HEK293 (cell line): Measurements from ENCODE around the gene KDELR1.
A peak's percentile ranks its signal among the peaks of the same experiment; 100 is the strongest.

ENCODE experiments used
- HIC1 ChIP-seq: fragments of 450-650 bp; formaldehyde crosslinking; IDR thresholded peaks from 2 replicates; pipeline ENCODE4 v1.5.1; 2016; ENCODE audit warnings: missing biosample characterization, missing genetic modification characterization
- SP7 ChIP-seq: fragments of 450-650 bp; formaldehyde crosslinking; IDR thresholded peaks from 2 replicates; pipeline ENCODE4 v1.5.1; 2016; ENCODE audit warnings: missing biosample characterization, missing genetic modification characterization
- TSHZ1 ChIP-seq: fragments of 450-650 bp; formaldehyde crosslinking; IDR thresholded peaks from 2 replicates; pipeline ENCODE4 v1.5.1; 2016; ENCODE audit warnings: missing biosample characterization, missing genetic modification characterization, borderline replicate concordance
- ZBTB8A ChIP-seq: fragments of 450-650 bp; formaldehyde crosslinking; IDR thresholded peaks from 2 replicates; pipeline ENCODE4 v1.5.1; 2016; ENCODE audit warnings: missing biosample characterization, missing genetic modification characterization
- ZFP3 ChIP-seq: fragments of 450-650 bp; formaldehyde crosslinking; IDR thresholded peaks from 2 replicates; pipeline ENCODE4 v1.5.1; 2016; ENCODE audit warnings: low read depth, missing biosample characterization, missing genetic modification characterization
- ZNF10 ChIP-seq: fragments of 450-650 bp; formaldehyde crosslinking; IDR thresholded peaks from 2 replicates; pipeline ENCODE4 v1.5.1; 2017; ENCODE audit warnings: missing biosample characterization, missing genetic modification characterization
- ZNF157 ChIP-seq: fragments of 450-650 bp; formaldehyde crosslinking; IDR thresholded peaks from 2 replicates; pipeline ENCODE4 v1.5.1; 2016; ENCODE audit warnings: missing biosample characterization, missing genetic modification characterization
- ZNF184 ChIP-seq: fragments of 450-650 bp; IDR thresholded peaks from 2 replicates; pipeline ENCODE4 v1.5.1; 2018; ENCODE audit warnings: missing biosample characterization, mild to moderate bottlenecking, missing genetic modification characterization
- ZNF2 ChIP-seq: fragments of 450-650 bp; formaldehyde crosslinking; IDR thresholded peaks from 2 replicates; pipeline ENCODE4 v1.5.1; 2016; ENCODE audit warnings: missing biosample characterization, missing genetic modification characterization
- ZNF221 ChIP-seq: fragments of 450-650 bp; formaldehyde crosslinking; IDR thresholded peaks from 2 replicates; pipeline ENCODE4 v1.5.1; 2017; ENCODE audit warnings: missing biosample characterization, missing genetic modification characterization, borderline replicate concordance
- ZNF324 ChIP-seq: fragments of 450-650 bp; formaldehyde crosslinking; IDR thresholded peaks from 2 replicates; pipeline ENCODE4 v1.5.1; 2016; ENCODE audit warnings: missing biosample characterization, missing genetic modification characterization
- ZNF37A ChIP-seq: fragments of 450-650 bp; IDR thresholded peaks from 2 replicates; pipeline ENCODE4 v1.5.1; 2018; ENCODE audit warnings: missing biosample characterization, missing genetic modification characterization
- ZNF404 ChIP-seq: fragments of 450-650 bp; formaldehyde crosslinking; IDR thresholded peaks from 2 replicates; pipeline ENCODE4 v1.5.1; 2017; ENCODE audit warnings: missing biosample characterization, missing genetic modification characterization
- ZNF529 ChIP-seq: fragments of 450-650 bp; formaldehyde crosslinking; IDR thresholded peaks from 2 replicates; pipeline ENCODE4 v1.5.1; 2017; ENCODE audit warnings: missing genetic modification characterization, missing biosample characterization; ENCODE audit not compliant: insufficient replicate concordance
- ZNF548 ChIP-seq: fragments of 450-650 bp; formaldehyde crosslinking; IDR thresholded peaks from 2 replicates; pipeline ENCODE4 v1.5.1; 2016; ENCODE audit warnings: missing biosample characterization, missing genetic modification characterization
- ZNF596 ChIP-seq: fragments of 450-650 bp; IDR thresholded peaks from 2 replicates; pipeline ENCODE4 v1.5.0; 2018; ENCODE audit warnings: missing biosample characterization, mild to moderate bottlenecking, missing genetic modification characterization, moderate library complexity
- ZNF626 ChIP-seq: fragments of 450-650 bp; sonication (Bioruptor Pico); formaldehyde crosslinking; IDR thresholded peaks from 2 replicates; pipeline ENCODE4 v1.5.1; 2018; ENCODE audit warnings: missing biosample characterization, missing genetic modification characterization, inconsistent platforms
- ZNF677 ChIP-seq: fragments of 450-650 bp; IDR thresholded peaks from 2 replicates; pipeline ENCODE4 v1.5.0; 2018; ENCODE audit warnings: missing biosample characterization, mild to moderate bottlenecking, missing genetic modification characterization, moderate library complexity
- ZNF707 ChIP-seq: fragments of 450-650 bp; formaldehyde crosslinking; IDR thresholded peaks from 2 replicates; pipeline ENCODE4 v1.5.1; 2016; ENCODE audit warnings: missing biosample characterization, missing genetic modification characterization
- ZSCAN16 ChIP-seq: fragments of 450-650 bp; formaldehyde crosslinking; IDR thresholded peaks from 2 replicates; pipeline ENCODE4 v1.5.1; 2016; ENCODE audit warnings: missing biosample characterization, missing genetic modification characterization
- ZSCAN23 ChIP-seq: fragments of 450-650 bp; formaldehyde crosslinking; IDR thresholded peaks from 2 replicates; pipeline ENCODE4 v1.5.1; 2016; ENCODE audit warnings: missing biosample characterization, missing genetic modification characterization
- TF ChIP-seq, protein P1 (sequence below): fragments of 450-650 bp; formaldehyde crosslinking; IDR thresholded peaks from 2 replicates; pipeline ENCODE4 v1.5.1; 2017; ENCODE audit warnings: missing biosample characterization, missing genetic modification characterization
- TF ChIP-seq, protein P2 (sequence below): fragments of 450-650 bp; formaldehyde crosslinking; IDR thresholded peaks from 2 replicates; pipeline ENCODE4 v1.5.1; 2016; ENCODE audit warnings: missing biosample characterization, missing genetic modification characterization
- TF ChIP-seq, protein P3 (sequence below): fragments of 450-650 bp; formaldehyde crosslinking; IDR thresholded peaks from 2 replicates; pipeline ENCODE4 v1.5.1; 2016; ENCODE audit warnings: missing biosample characterization, missing genetic modification characterization

Gene KDELR1

GRCh38 chr19:48333467-48334384 is 57.6 kb downstream of the KDELR1 start (continued):
- TF ChIP-seq HIC1 (tag by site-specific recombination): peak; percentile 50; the same call in 1 of the 2 replicates
- TF ChIP-seq ZNF221: no peak
- no peak for TF ChIP-seq ZNF529 (tag by site-specific recombination)
- TF ChIP-seq ZNF707: no peak
- no peak for TF ChIP-seq ZNF37A
- TF ChIP-seq ZNF626 (tag by site-specific recombination): no peak
- no peak for TF ChIP-seq ZNF404
- TF ChIP-seq ZNF184 (tag by site-specific recombination): no peak
- TF ChIP-seq ZNF2 (tag by site-specific recombination): 0 out of 2 replicates have a peak, but pooled peaks have one; percentile 17
- no peak for TF ChIP-seq TSHZ1 (tag by site-specific recombination)
- TF ChIP-seq, protein P1, sequence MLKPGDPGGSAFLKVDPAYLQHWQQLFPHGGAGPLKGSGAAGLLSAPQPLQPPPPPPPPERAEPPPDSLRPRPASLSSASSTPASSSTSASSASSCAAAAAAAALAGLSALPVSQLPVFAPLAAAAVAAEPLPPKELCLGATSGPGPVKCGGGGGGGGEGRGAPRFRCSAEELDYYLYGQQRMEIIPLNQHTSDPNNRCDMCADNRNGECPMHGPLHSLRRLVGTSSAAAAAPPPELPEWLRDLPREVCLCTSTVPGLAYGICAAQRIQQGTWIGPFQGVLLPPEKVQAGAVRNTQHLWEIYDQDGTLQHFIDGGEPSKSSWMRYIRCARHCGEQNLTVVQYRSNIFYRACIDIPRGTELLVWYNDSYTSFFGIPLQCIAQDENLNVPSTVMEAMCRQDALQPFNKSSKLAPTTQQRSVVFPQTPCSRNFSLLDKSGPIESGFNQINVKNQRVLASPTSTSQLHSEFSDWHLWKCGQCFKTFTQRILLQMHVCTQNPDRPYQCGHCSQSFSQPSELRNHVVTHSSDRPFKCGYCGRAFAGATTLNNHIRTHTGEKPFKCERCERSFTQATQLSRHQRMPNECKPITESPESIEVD (tag by site-specific recombination): no peak
- TF ChIP-seq, protein P2, sequence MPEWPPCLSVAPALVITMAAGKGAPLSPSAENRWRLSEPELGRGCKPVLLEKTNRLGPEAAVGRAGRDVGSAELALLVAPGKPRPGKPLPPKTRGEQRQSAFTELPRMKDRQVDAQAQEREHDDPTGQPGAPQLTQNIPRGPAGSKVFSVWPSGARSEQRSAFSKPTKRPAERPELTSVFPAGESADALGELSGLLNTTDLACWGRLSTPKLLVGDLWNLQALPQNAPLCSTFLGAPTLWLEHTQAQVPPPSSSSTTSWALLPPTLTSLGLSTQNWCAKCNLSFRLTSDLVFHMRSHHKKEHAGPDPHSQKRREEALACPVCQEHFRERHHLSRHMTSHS: no peak
- TF ChIP-seq ZSCAN23 (tag by site-specific recombination): no peak
- no peak for TF ChIP-seq SP7
- TF ChIP-seq ZNF157: no peak
- TF ChIP-seq ZSCAN16 (tag by site-specific recombination): no peak
- TF ChIP-seq ZNF596 (tag by site-specific recombination): no peak
- no peak for TF ChIP-seq ZNF677
- TF ChIP-seq, protein P3, sequence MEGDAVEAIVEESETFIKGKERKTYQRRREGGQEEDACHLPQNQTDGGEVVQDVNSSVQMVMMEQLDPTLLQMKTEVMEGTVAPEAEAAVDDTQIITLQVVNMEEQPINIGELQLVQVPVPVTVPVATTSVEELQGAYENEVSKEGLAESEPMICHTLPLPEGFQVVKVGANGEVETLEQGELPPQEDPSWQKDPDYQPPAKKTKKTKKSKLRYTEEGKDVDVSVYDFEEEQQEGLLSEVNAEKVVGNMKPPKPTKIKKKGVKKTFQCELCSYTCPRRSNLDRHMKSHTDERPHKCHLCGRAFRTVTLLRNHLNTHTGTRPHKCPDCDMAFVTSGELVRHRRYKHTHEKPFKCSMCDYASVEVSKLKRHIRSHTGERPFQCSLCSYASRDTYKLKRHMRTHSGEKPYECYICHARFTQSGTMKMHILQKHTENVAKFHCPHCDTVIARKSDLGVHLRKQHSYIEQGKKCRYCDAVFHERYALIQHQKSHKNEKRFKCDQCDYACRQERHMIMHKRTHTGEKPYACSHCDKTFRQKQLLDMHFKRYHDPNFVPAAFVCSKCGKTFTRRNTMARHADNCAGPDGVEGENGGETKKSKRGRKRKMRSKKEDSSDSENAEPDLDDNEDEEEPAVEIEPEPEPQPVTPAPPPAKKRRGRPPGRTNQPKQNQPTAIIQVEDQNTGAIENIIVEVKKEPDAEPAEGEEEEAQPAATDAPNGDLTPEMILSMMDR (tag by site-specific recombination): peak; percentile 96
- no peak for TF ChIP-seq ZNF10 (tag by site-specific recombination)
- TF ChIP-seq ZBTB8A (tag by site-specific recombination): peak; percentile 74
- TF ChIP-seq ZNF548 (tag by site-specific recombination): no peak
- TF ChIP-seq ZFP3 (tag by site-specific recombination): no peak
- TF ChIP-seq ZNF324: no peak
